H9 (cell line): Measurements from ENCODE around the gene SMYD1. TPM values are rescaled to one million over a fixed set of nuclear protein-coding genes. Genes with fewer than 3 reads are reported as not detected.

Source experiments
- DNase-seq: peaks from one replicate; pipeline ENCODE4 v3.0.0-alpha.2; 2017
- H2AFZ ChIP-seq: one replicate; pipeline ENCODE4 v1.6.1; 2013; ENCODE audit warnings: mild to moderate bottlenecking, low read length, control low read depth, moderate library complexity
- H2AK5ac ChIP-seq: 2 replicates; pipeline ENCODE4 v1.6.1; 2013; ENCODE audit warnings: low read length, control low read depth, mixed read lengths; ENCODE audit not compliant: insufficient read length
- H2BK120ac ChIP-seq: one replicate; pipeline ENCODE4 v1.6.1; 2013; ENCODE audit warnings: low read depth, mild to moderate bottlenecking, low read length, control low read depth, inconsistent platforms; ENCODE audit not compliant: poor library complexity, severe bottlenecking
- H2BK12ac ChIP-seq: 2 replicates; pipeline ENCODE4 v1.6.1; 2013; ENCODE audit warnings: low read length, control low read depth, mixed read lengths, low read depth; ENCODE audit not compliant: insufficient read length
- H2BK15ac ChIP-seq: 2 replicates; pipeline ENCODE4 v1.6.1; 2013; ENCODE audit warnings: low read depth, low read length, control low read depth
- H2BK20ac ChIP-seq: one replicate; pipeline ENCODE4 v1.6.1; 2013; ENCODE audit warnings: low read depth, mild to moderate bottlenecking, low read length, control low read depth, inconsistent platforms; ENCODE audit not compliant: poor library complexity, severe bottlenecking
- H2BK5ac ChIP-seq: 2 replicates; pipeline ENCODE4 v1.6.1; 2013; ENCODE audit warnings: low read length, control low read depth, mixed read lengths; ENCODE audit not compliant: insufficient read length
- H3K14ac ChIP-seq: 2 replicates; pipeline ENCODE4 v1.6.1; 2013; ENCODE audit warnings: low read length, control low read depth; ENCODE audit not compliant: insufficient read depth
- H3K18ac ChIP-seq: 2 replicates; pipeline ENCODE4 v1.6.1; 2013; ENCODE audit warnings: low read depth, mild to moderate bottlenecking, mixed read lengths, low read length, control low read depth; ENCODE audit not compliant: insufficient read length
- H3K23ac ChIP-seq: 2 replicates; pipeline ENCODE4 v1.6.1; 2013; ENCODE audit warnings: low read length, control low read depth, mixed read lengths, low read depth; ENCODE audit not compliant: insufficient read length
- H3K23me2 ChIP-seq: 2 replicates; pipeline ENCODE4 v1.6.1; 2013; ENCODE audit warnings: low read depth, mild to moderate bottlenecking, mixed read lengths, low read length, control low read depth; ENCODE audit not compliant: insufficient read length, poor library complexity, severe bottlenecking
- H3K27ac ChIP-seq: 2 replicates; pipeline ENCODE4 v1.5.1; 2013; ENCODE audit warnings: low read length, control low read depth, mixed read lengths, low read depth; ENCODE audit not compliant: insufficient read length
- H3K27me3 ChIP-seq: 2 replicates; pipeline ENCODE4 v1.6.1; 2013; ENCODE audit warnings: low read length, control low read depth, inconsistent platforms; ENCODE audit not compliant: insufficient read depth
- H3K4ac ChIP-seq: 2 replicates; pipeline ENCODE4 v1.6.1; 2013; ENCODE audit warnings: low read depth, mild to moderate bottlenecking, control low read depth, inconsistent platforms, low read length, moderate library complexity
- H3K4me1 ChIP-seq: 2 replicates; pipeline ENCODE4 v1.6.1; 2013; ENCODE audit warnings: low read length, control low read depth, inconsistent platforms; ENCODE audit not compliant: insufficient read depth
- H3K4me2 ChIP-seq: 2 replicates; pipeline ENCODE4 v1.6.1; 2013; ENCODE audit warnings: low read length, control low read depth, mixed read lengths; ENCODE audit not compliant: insufficient read length, insufficient read depth
- H3K56ac ChIP-seq: 2 replicates; pipeline ENCODE4 v1.6.1; 2013; ENCODE audit warnings: low read depth, mild to moderate bottlenecking, mixed read lengths, low read length, control low read depth; ENCODE audit not compliant: insufficient read length
- H3K79me1 ChIP-seq: 2 replicates; pipeline ENCODE4 v1.6.1; 2013; ENCODE audit warnings: low read depth, mild to moderate bottlenecking, moderate library complexity, low read length, control low read depth, inconsistent platforms; ENCODE audit not compliant: insufficient read depth, poor library complexity, severe bottlenecking
- H3K79me2 ChIP-seq: 2 replicates; pipeline ENCODE4 v1.6.1; 2013; ENCODE audit warnings: low read length, control low read depth, inconsistent platforms; ENCODE audit not compliant: insufficient read depth
- H3K9ac ChIP-seq: 2 replicates; pipeline ENCODE4 v1.6.1; 2013; ENCODE audit warnings: low read length, control low read depth, mixed read lengths; ENCODE audit not compliant: insufficient read length; ENCODE audit errors: extremely low read depth
- H3K9me3 ChIP-seq: one replicate; pipeline ENCODE4 v1.6.1; 2013; ENCODE audit warnings: low read depth, low read length, inconsistent platforms; ENCODE audit not compliant: control insufficient read depth
- H3T11ph ChIP-seq: one replicate; pipeline ENCODE4 v1.6.1; 2013; ENCODE audit warnings: mild to moderate bottlenecking, low read length, control low read depth, inconsistent platforms
- H4K20me1 ChIP-seq: one replicate; pipeline ENCODE4 v1.6.1; 2013; ENCODE audit not compliant: control insufficient read depth, insufficient read length, insufficient read depth
- H4K5ac ChIP-seq: 2 replicates; pipeline ENCODE4 v1.6.1; 2013; ENCODE audit warnings: low read depth, mild to moderate bottlenecking, mixed read lengths, low read length, control low read depth; ENCODE audit not compliant: insufficient read length
- H4K8ac ChIP-seq: replicated peaks from 2 replicates; pipeline ENCODE4 v1.6.1; 2013; ENCODE audit warnings: low read length, control low read depth, mixed read lengths, low read depth; ENCODE audit not compliant: insufficient read length
- H4K91ac ChIP-seq: 2 replicates; pipeline ENCODE4 v1.6.1; 2013; ENCODE audit warnings: low read depth, mild to moderate bottlenecking, moderate library complexity, mixed read lengths, low read length, control low read depth; ENCODE audit not compliant: insufficient read length
- H3K27ac Mint-ChIP-seq, 3 experiments: 2 replicates in 2 of 3; 3 replicates in 1 of 3; pipeline ENCODE4 v1.8.0; 2020 to 2021; ENCODE audit warnings: mixed read lengths in 3 of 3, mild to moderate bottlenecking in 1 of 3, moderate library complexity in 1 of 3
- H3K27me3 Mint-ChIP-seq: 2 replicates; pipeline ENCODE4 v1.8.0; 2021; ENCODE audit warnings: low read depth, mild to moderate bottlenecking, moderate library complexity, mixed read lengths
- H3K36me3 Mint-ChIP-seq, 3 experiments: 2 replicates in 2 of 3; 3 replicates in 1 of 3; pipeline ENCODE4 v1.8.0; 2020 to 2021; ENCODE audit warnings: low read depth in 3 of 3, mixed read lengths in 3 of 3; ENCODE audit not compliant: insufficient read depth in 1 of 3
- H3K4me1 Mint-ChIP-seq, 2 experiments: 2 replicates each; pipeline ENCODE4 v1.8.0; 2020; ENCODE audit warnings: mixed read lengths in 2 of 2
- H3K4me3 Mint-ChIP-seq, 2 experiments: 2 replicates in 1 of 2; 3 replicates in 1 of 2; pipeline ENCODE4 v1.8.0; 2020 to 2021; ENCODE audit warnings: mild to moderate bottlenecking in 2 of 2, mixed read lengths in 2 of 2, moderate library complexity in 1 of 2
- H3K9me3 Mint-ChIP-seq, 2 experiments: 2 replicates in 1 of 2; 3 replicates in 1 of 2; pipeline ENCODE4 v1.8.0; 2020; ENCODE audit warnings: mild to moderate bottlenecking in 2 of 2, mixed read lengths in 2 of 2, moderate library complexity in 1 of 2
- total RNA-seq: library from RNA; stranded (reverse); gene quantifications from 2 replicates; pipeline ENCODE4 v1.2.1, GENCODE V29; 2021
- TF ChIP-seq, protein P1 (sequence below): fragments of 200-600 bp; sonication (generic); conservative IDR thresholded peaks from 3 replicates; pipeline ENCODE4 v1.8.0; 2021; ENCODE audit warnings: antibody characterized with exemption, mild to moderate bottlenecking

SMYD1 gene
- total RNA-seq, 1 experiment from 2014 or later = not detected

- H3K27ac Mint-ChIP-seq = no peak overlapping the region
- H3K23ac ChIP-seq = no peak overlapping the region
- no peak overlapping the region for H3K4me3 Mint-ChIP-seq
Measured at GRCh38 chr2:88146590-88146989, 79.0 kb downstream of the SMYD1 start.

More at GRCh38 chr2:88146590-88146989, 79.0 kb downstream of the SMYD1 start:
- Histone ChIP-seq H3K9me3 (no peaks in the 10 kb centered on the region), H3K9ac (no peak overlapping the region), H3K4me1 (no peaks in the 10 kb centered on the region), H3T11ph (no peak overlapping the region), H4K20me1 (no peaks in the 10 kb centered on the region), H2BK20ac (no peak overlapping the region), H4K5ac (no peak overlapping the region), H2BK5ac (no peak overlapping the region), H3K23me2 (no peaks in the 10 kb centered on the region), H3K4me2 (no peak overlapping the region), H3K4ac (no peak overlapping the region), H3K27me3 (no peaks in the 10 kb centered on the region), H3K79me2 (no peaks in the 10 kb centered on the region), H2AK5ac (no peak overlapping the region), H3K56ac (no peak overlapping the region), H2BK12ac (no peak overlapping the region), H4K91ac (no peak overlapping the region), H3K18ac (no peak overlapping the region), H2AFZ (no peak overlapping the region), H2BK120ac (no peak overlapping the region), H3K79me1 (no peaks in the 10 kb centered on the region), H3K14ac (no peak overlapping the region), H3K27ac (no peak overlapping the region), H4K8ac (no peak overlapping the region), H2BK15ac (no peak overlapping the region)
- Mint-ChIP-seq H3K4me1 (no peaks in the 10 kb centered on the region), H3K27me3 (peaks cover 8% of the 10 kb centered on the region), H3K36me3 (peaks cover 2 to 12% (median 2%) of the 10 kb centered on the region in 3 experiments; a peak in 5 of 7 replicates), H3K9me3 (peaks cover 14 to 17% of the 10 kb centered on the region in 2 experiments)
- no peak for DNase-seq
- TF ChIP-seq, protein P1, sequence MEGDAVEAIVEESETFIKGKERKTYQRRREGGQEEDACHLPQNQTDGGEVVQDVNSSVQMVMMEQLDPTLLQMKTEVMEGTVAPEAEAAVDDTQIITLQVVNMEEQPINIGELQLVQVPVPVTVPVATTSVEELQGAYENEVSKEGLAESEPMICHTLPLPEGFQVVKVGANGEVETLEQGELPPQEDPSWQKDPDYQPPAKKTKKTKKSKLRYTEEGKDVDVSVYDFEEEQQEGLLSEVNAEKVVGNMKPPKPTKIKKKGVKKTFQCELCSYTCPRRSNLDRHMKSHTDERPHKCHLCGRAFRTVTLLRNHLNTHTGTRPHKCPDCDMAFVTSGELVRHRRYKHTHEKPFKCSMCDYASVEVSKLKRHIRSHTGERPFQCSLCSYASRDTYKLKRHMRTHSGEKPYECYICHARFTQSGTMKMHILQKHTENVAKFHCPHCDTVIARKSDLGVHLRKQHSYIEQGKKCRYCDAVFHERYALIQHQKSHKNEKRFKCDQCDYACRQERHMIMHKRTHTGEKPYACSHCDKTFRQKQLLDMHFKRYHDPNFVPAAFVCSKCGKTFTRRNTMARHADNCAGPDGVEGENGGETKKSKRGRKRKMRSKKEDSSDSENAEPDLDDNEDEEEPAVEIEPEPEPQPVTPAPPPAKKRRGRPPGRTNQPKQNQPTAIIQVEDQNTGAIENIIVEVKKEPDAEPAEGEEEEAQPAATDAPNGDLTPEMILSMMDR = no peak
